ENCODE measurements around the gene FHOD1. TPM values are rescaled to one million over a fixed set of nuclear protein-coding genes. Genes with fewer than 3 reads are reported as not detected.

FHOD1 gene
- total RNA-seq, 1 donor from 2014 or later = 50.4 TPM

- ChIA-PET POLR2A (interaction anchor here (0.6 to 1.4 kb wide), 2 partner anchors 19 to 302 kb away, joined by 4 to 5 read pairs; partner anchors contain the start of gene TMEM208), CTCF (no interaction called here)
- intact Hi-C loops (cut with micrococcal nuclease) = no loop called here
- ATAC-seq (ENCODE audit: low read depth) = no peak
- no peaks in the 10 kb centered on the region for H3K4me1 Mint-ChIP-seq
- DNase-seq = no peak
- TF ChIP-seq CTCF (IDR thresholded peaks at IDR 0.05) = no peak
- no peaks in the 10 kb centered on the region for H3K9me3 Mint-ChIP-seq
- H3K36me3 Mint-ChIP-seq (ENCODE audit: low read depth) = peaks cover 15% of the 10 kb centered on the region
- no peak overlapping the region for H3K27ac Mint-ChIP-seq
- H3K27me3 Mint-ChIP-seq = no peaks in the 10 kb centered on the region
- no peak overlapping the region for H3K4me3 Mint-ChIP-seq
Observed at GRCh38 chr16:67208154-67208896, 39.0 kb downstream of the FHOD1 start.

DNA sequence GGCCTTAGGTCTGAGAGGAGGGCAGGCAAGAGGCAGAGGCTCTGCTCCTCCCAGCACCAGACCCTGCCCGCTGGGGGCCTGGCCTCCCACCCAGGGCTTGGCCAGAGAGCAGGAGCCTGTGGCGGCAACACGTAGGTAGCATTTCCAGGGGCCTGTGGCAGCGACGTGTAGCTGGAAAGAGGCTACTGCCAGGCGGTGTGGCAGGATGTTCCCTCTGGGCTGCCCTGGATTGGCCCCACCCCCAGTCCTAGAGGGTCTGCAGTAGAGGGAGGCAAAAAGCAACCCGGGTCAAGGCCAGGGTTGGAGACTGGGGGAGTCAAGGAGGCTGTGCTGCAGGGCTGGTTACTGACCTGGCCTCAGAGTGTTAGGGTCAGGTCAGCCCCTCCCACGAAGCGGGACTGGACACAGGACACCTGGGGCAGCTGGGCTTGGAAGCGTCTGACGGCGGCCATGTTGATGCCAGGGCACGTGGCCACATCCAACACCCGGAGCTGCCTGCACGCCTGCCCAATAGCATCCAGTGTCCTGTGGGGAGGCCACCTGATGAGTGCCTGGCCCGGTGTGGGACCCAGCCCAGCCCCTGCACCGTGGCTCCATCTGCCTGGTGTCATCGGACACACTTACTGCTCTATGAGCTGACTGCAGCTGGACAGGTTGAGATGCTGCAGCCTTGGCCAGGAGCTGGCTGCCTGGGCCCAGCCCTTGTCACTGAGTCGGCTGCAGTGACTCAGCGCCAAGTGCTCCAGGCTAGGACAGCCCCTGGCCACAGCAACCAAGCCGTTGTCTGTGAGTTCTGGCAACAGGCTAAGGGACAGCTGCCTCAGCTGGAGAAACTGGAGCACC lies 39.8 kb downstream of the FHOD1 start:
- Mint-ChIP-seq H3K27me3 (no peaks in the 10 kb centered on the region), H3K4me1 (no peaks in the 10 kb centered on the region), H3K36me3 (ENCODE audit: low read depth) (peaks cover 18% of the 10 kb centered on the region), H3K4me3 (no peak overlapping the region), H3K27ac (no peak overlapping the region), H3K9me3 (no peaks in the 10 kb centered on the region)
- intact Hi-C loops (cut with micrococcal nuclease) = no loop called here
- DNase-seq = no peak
- CTCF ChIA-PET = no interaction called here
- ATAC-seq (ENCODE audit: low read depth) = no peak
- no peak for TF ChIP-seq CTCF (IDR thresholded peaks at IDR 0.05)
- POLR2A ChIA-PET = interaction anchor here (1.4 kb wide), 1 partner anchor 19 kb away, joined by 4 read pairs; the partner anchor contains the start of gene TMEM208

DNA sequence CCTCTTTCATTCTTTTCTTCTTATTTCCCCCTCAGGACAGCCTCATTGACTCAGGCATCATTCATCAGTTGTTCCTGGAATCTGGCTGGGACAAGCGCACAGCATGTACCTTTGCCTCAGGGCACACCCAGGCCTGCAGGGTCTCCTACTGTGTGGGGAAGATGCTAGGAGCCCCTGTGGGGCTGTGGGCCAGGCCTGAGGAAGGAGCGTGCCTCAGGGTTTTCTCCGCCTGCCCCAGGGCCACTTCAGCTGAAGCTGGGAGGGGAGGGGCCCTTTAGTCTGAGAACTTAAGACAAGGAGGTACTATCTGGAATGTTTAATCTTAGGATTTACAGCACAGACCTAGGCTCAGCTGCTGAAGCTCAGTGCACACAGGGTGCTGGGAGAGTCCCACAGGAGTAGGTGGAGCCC lies 40.4 kb downstream of the FHOD1 start:
- no peak for TF ChIP-seq CTCF (IDR thresholded peaks at IDR 0.05)
- intact Hi-C loops (cut with micrococcal nuclease) = no loop called here
- no peaks in the 10 kb centered on the region for H3K27me3 Mint-ChIP-seq
- ATAC-seq (ENCODE audit: low read depth) (no peak), DNase-seq (no peak)
- POLR2A ChIA-PET = no interaction called here
- no peaks in the 10 kb centered on the region for H3K9me3 Mint-ChIP-seq
- H3K4me3 Mint-ChIP-seq = no peak overlapping the region
- H3K4me1 Mint-ChIP-seq = no peaks in the 10 kb centered on the region
- peaks cover 23% of the 10 kb centered on the region for H3K36me3 Mint-ChIP-seq (ENCODE audit: low read depth)
- H3K27ac Mint-ChIP-seq = no peak overlapping the region
- CTCF ChIA-PET = no interaction called here

- Mint-ChIP-seq H3K9me3 (no peaks in the 10 kb centered on the region), H3K36me3 (ENCODE audit: low read depth) (peaks cover 28% of the 10 kb centered on the region), H3K27ac (no peak overlapping the region), H3K27me3 (no peaks in the 10 kb centered on the region), H3K4me3 (no peak overlapping the region), H3K4me1 (no peaks in the 10 kb centered on the region)
- TF ChIP-seq CTCF (IDR thresholded peaks at IDR 0.05) = no peak
- no peak for ATAC-seq (ENCODE audit: low read depth)
- no peak for DNase-seq
- ChIA-PET POLR2A (no interaction called here), CTCF (no interaction called here)
- intact Hi-C loops (cut with micrococcal nuclease) = no loop called here
Observed at GRCh38 chr16:67206129-67206837, 41.0 kb downstream of the FHOD1 start.

GRCh38 chr16:67204076-67204475 lies 43.2 kb downstream of the FHOD1 start:
- H3K27ac Mint-ChIP-seq = no peak overlapping the region

More at GRCh38 chr16:67204076-67204475, 43.2 kb downstream of the FHOD1 start:
- Mint-ChIP-seq H3K27me3 (no peaks in the 10 kb centered on the region), H3K4me1 (no peaks in the 10 kb centered on the region), H3K9me3 (no peaks in the 10 kb centered on the region), H3K36me3 (ENCODE audit: low read depth) (peaks cover 41% of the 10 kb centered on the region), H3K4me3 (no peak overlapping the region)
- ChIA-PET POLR2A (no interaction called here), CTCF (no interaction called here)
- DNase-seq (no peak), ATAC-seq (ENCODE audit: low read depth) (no peak)
- no peak for TF ChIP-seq CTCF (IDR thresholded peaks at IDR 0.05)
- intact Hi-C loops (cut with micrococcal nuclease) = no loop called here

Measured in activated B cell treated with CpG ODN at 0.5 μM for 24 hours (primary cell).